Measurements from ENCODE around the gene TEX35.

TEX35 gene

DNA sequence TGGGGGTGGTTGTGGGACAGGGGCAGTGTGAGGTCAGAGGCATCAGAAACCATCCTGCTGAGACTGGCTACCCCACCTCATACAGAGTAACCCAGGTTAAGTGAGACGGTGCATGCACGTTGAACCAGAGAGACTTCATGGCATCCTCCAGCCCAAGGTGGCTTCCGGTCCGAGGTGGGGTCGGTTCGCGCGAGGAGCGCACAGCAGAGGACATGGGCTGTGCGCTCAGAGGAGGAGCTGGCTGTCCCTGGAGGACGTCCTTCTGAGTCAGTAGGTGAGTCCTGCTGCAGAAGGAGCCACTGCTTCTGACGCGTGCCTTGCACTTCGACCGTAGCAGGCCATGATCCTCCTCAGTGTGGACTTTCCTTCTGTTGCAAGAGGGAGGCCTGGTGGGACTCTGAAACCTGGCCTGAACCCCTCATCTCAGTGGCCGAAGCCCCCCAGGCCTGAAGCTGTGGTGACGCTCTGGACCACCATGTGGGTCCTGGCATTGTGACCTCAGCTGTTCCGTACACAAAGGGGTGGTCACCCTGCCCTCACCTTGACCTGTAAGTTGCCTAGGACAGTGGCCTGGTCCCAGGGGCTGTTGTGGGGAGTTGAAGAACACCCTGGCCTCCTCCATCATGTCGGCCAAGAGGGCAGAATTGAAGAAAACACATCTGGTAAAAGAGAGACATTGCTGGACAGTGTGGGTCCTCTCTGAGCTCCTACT lies at the start of gene TEX35:
Gene TEX35 (plus strand): TSS at position 544 of the 712 bp plus-strand sequence. CDS start 80 bp downstream, at position 624.
- POLR2A ChIA-PET: no interaction called here

GRCh38 chr1:178464141-178464540 lies 48.8 kb upstream of the TEX35 start:
- no peak overlapping the region for H3K27ac ChIP-seq (ENCODE audit: extremely low read depth, low read depth, low read length)
- no peaks in the 10 kb centered on the region for H3K9me3 ChIP-seq (ENCODE audit: control insufficient read depth, insufficient read depth, low read depth, low read length)
- CTCF ChIA-PET: interaction anchor here (0.8 to 2.6 kb wide), 3 partner anchors 29 to 432 kb away, joined by 3 to 19 read pairs (median 3); no protein-coding TSS in a partner anchor
- no peaks in the 10 kb centered on the region for H3K4me1 ChIP-seq (ENCODE audit: control insufficient read depth, insufficient read depth, low read length)
- POLR2A ChIA-PET: no interaction called here
- H3K36me3 ChIP-seq (ENCODE audit: control insufficient read depth in 2 of 2, insufficient read depth in 1 of 2, low read length in 2 of 2): peaks cover 0 to 16% of the 10 kb centered on the region in 2 experiments; a peak in 1 of 3 replicates
- H3K4me3 ChIP-seq (ENCODE audit: low read depth, low read length): no peak overlapping the region
- no peak for TF ChIP-seq ZNF148 (tag by site-specific recombination; IDR thresholded peaks at IDR 0.05; ENCODE audit: borderline replicate concordance)
- TF ChIP-seq ZNF747 (tag by site-specific recombination; IDR thresholded peaks at IDR 0.05): no peak
- no peak for TF ChIP-seq ZNF19 (tag by site-specific recombination; IDR thresholded peaks at IDR 0.05; ENCODE audit: low read depth)
- TF ChIP-seq ZSCAN23 (tag by site-specific recombination; IDR thresholded peaks at IDR 0.05): no peak
- TF ChIP-seq, protein P1, sequence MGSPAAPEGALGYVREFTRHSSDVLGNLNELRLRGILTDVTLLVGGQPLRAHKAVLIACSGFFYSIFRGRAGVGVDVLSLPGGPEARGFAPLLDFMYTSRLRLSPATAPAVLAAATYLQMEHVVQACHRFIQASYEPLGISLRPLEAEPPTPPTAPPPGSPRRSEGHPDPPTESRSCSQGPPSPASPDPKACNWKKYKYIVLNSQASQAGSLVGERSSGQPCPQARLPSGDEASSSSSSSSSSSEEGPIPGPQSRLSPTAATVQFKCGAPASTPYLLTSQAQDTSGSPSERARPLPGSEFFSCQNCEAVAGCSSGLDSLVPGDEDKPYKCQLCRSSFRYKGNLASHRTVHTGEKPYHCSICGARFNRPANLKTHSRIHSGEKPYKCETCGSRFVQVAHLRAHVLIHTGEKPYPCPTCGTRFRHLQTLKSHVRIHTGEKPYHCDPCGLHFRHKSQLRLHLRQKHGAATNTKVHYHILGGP (tag by site-specific recombination; IDR thresholded peaks at IDR 0.05): no peak
- TF ChIP-seq, protein P2, sequence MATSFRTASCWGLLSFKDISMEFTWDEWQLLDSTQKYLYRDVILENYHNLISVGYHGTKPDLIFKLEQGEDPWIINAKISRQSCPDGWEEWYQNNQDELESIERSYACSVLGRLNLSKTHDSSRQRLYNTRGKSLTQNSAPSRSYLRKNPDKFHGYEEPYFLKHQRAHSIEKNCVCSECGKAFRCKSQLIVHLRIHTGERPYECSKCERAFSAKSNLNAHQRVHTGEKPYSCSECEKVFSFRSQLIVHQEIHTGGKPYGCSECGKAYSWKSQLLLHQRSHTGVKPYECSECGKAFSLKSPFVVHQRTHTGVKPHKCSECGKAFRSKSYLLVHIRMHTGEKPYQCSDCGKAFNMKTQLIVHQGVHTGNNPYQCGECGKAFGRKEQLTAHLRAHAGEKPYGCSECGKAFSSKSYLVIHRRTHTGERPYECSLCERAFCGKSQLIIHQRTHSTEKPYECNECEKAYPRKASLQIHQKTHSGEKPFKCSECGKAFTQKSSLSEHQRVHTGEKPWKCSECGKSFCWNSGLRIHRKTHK (tag by site-specific recombination; IDR thresholded peaks at IDR 0.05): no peak

More for the DNA sequence above, at the start of gene TEX35:
- H3K27ac ChIP-seq (ENCODE audit: extremely low read depth, low read depth, low read length): no peak within 1 kb of the TSS
- no peak within 1 kb of the TSS for H3K4me3 ChIP-seq (ENCODE audit: low read depth, low read length)
- CTCF ChIA-PET: interaction anchor here (0.9 to 6.2 kb wide), 2 partner anchors 11 to 18 kb away, joined by 4 to 52 read pairs; no protein-coding TSS in a partner anchor
- TF ChIP-seq ZFP37 (tag by site-specific recombination; IDR thresholded peaks at IDR 0.05) (no peak), ZNF221 (tag by site-specific recombination; IDR thresholded peaks at IDR 0.05; ENCODE audit: borderline replicate concordance) (no peak), ZNF548 (tag by site-specific recombination; IDR thresholded peaks at IDR 0.05) (no peak), GFI1B (tag by site-specific recombination; IDR thresholded peaks at IDR 0.05) (no peak), MZF1 (tag by site-specific recombination; IDR thresholded peaks at IDR 0.05; ENCODE audit: borderline replicate concordance) (no peak), ZNF223 (tag by site-specific recombination; IDR thresholded peaks at IDR 0.05) (no peak), REST (tag by site-specific recombination; IDR thresholded peaks at IDR 0.05) (no peak), ZNF639 (tag by site-specific recombination; IDR thresholded peaks at IDR 0.05) (no peak), HOXA7 (CRISPR knock-in tag; IDR thresholded peaks at IDR 0.05; ENCODE audit: borderline replicate concordance) (no peak), ZBTB1 (tag by site-specific recombination; IDR thresholded peaks at IDR 0.05) (no peak)
- TF ChIP-seq, protein P3, sequence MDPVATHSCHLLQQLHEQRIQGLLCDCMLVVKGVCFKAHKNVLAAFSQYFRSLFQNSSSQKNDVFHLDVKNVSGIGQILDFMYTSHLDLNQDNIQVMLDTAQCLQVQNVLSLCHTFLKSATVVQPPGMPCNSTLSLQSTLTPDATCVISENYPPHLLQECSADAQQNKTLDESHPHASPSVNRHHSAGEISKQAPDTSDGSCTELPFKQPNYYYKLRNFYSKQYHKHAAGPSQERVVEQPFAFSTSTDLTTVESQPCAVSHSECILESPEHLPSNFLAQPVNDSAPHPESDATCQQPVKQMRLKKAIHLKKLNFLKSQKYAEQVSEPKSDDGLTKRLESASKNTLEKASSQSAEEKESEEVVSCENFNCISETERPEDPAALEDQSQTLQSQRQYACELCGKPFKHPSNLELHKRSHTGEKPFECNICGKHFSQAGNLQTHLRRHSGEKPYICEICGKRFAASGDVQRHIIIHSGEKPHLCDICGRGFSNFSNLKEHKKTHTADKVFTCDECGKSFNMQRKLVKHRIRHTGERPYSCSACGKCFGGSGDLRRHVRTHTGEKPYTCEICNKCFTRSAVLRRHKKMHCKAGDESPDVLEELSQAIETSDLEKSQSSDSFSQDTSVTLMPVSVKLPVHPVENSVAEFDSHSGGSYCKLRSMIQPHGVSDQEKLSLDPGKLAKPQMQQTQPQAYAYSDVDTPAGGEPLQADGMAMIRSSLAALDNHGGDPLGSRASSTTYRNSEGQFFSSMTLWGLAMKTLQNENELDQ (tag by site-specific recombination; IDR thresholded peaks at IDR 0.05; ENCODE audit: low read depth): no peak
- no peaks in the 10 kb centered on the region for H3K9me3 ChIP-seq (ENCODE audit: control insufficient read depth, insufficient read depth, low read depth, low read length)
- H3K36me3 ChIP-seq (ENCODE audit: control insufficient read depth in 2 of 2, insufficient read depth in 1 of 2, low read length in 2 of 2): no peaks in the 10 kb centered on the region
- H3K4me1 ChIP-seq (ENCODE audit: control insufficient read depth, insufficient read depth, low read length): no peaks in the 10 kb centered on the region

Data from HEK293 (cell line).